ENCODE data around the gene DHRS13. TPM values are rescaled to one million over a fixed set of nuclear protein-coding genes. Genes with fewer than 3 reads are reported as not detected.
"Not testable (repeated sequence)": the region's sequence is repeated elsewhere in the genome, so short reads cannot be mapped to it uniquely, and the experiment has no call there.

The DHRS13 gene
- total RNA-seq, 1 donor from 2014 or later = 27.3 TPM

DNA sequence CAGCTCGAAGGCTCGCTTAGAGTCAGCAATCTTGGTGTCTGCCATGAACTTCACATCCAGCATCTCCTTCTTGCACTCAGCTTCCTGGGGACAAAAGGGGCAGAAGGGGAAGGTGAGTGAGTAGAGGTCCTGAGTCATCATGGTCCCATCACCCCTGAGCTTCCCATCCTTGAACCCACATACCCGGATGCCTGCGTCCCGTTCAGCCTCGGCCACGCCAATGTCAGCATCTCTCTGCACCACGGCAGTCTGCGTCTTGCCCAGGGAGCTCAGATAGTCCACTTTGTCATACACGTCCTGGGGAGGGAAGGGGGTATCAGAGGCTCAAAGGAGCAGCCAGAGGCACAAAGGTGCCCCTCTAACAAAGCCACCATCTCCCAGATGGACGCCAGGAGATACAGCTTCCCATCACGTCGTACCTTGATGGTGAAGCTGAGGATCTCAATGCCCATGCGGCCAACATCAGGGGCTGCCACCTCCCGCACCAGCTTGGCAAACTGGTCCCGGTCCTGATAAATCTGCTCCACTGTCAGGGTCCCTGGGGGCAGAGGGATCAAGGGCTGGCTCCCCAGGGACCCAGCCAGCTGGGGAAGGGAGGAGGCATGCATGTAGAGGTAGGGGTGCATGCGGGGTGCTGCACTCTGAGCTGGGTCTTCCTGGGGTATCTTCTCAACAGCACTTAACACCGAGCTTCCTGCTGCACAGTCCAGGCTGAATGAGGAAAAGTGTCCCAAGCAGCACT lies 20.6 kb downstream of the DHRS13 start:
- no peak for DNase-seq (ENCODE audit: low spot score)

DNA sequence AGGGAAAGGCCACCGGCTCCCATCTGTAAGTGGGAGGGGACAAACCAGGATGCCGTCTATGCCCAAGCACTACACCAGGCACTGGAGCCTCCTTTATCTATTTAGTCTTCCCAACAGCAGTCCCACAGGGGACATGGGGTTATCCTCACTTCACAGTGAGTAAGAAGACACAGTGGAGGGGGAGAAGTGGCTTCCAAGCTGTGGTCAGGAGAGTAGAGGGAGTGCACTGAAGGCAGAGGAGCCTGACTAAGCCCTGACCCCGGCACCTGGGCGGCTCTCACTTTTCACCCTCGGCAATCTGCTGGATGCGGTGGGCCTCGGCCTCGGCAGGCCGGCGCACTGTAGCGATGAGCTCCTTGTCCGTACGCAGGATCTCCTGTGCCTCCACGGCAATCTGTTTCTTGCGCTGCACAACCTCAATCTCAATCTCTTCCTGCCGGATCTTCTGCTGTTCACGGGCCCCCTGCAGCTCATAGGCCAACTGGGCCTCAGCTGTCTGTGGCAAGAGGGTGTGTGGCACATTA lies 21.3 kb downstream of the DHRS13 start:
- no peak for DNase-seq (ENCODE audit: low spot score)

DNA sequence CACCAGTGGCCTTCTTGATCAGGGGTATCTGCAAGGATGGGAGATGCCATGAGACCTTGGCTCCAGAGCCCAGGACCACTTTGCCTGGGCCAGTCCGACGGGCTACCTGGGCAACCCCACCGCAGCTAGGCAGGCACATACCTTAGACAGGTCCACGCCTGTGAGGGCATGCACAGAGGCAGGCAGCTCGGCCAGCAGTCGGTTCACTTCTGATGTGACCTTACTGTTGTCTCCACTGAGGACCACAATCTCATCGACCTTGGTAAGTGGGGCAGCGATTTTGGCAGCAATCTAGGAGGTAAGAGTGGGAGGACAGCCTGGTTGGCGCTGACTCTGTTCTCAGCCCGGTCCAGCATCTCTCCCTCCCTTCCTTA lies 22.3 kb downstream of the DHRS13 start:
- DNase-seq (ENCODE audit: low spot score) = no peak

DNA sequence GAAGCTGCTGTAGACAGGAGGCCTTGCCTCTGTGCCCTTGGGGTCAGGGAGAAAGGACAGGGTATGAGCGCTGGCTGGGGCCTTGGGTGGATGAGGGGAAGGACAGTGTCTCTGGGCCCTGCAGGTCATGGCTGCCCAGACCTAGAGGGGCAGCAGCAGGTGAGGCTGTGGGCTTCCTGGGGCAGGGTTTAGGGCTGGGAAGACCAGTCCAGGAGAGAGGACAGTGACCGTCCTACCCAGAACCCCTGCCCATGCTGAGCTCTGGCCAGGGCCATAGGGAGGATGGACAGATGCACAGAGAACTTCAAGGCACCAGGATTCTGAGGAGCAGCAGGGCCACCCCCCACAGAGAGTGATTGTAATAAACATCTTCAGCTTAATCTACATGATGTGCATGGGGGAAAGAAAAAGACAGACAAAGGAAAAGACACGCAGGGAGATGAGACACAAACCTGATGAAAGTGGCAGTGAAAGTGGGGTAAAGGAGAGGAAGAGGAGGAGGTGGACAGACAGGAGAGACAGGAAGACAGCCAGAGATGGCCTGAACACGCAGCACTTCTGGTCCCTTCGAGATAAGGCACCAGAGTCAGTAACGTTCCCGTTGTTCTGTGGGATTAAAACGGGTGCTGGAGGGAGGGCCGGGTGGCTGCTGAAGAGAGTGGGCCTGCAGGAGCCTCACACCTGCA lies 22.9 kb downstream of the DHRS13 start:
- no peak for DNase-seq (ENCODE audit: low spot score)

DNA sequence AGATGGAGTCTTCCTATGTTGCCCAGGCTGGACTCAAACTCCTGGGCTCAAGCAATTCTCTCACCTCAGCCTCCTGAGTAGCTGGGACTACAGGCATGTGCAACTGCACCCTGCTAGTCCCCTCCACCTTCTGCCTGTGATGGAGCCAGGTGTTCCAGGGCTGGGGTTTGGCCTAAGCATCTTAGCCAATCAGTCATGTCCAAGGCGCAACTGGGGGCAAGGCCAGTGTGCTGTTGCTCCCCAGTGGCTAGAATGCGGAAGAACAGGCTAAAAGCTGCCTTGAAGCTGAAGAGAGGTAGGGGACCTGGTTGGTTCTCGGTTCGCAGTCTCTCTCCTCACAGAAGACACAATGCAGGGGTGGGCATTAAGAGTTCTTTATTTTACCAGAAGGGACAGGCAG lies 23.9 kb downstream of the DHRS13 start:
- DNase-seq (ENCODE audit: low spot score) = no peak

DNA sequence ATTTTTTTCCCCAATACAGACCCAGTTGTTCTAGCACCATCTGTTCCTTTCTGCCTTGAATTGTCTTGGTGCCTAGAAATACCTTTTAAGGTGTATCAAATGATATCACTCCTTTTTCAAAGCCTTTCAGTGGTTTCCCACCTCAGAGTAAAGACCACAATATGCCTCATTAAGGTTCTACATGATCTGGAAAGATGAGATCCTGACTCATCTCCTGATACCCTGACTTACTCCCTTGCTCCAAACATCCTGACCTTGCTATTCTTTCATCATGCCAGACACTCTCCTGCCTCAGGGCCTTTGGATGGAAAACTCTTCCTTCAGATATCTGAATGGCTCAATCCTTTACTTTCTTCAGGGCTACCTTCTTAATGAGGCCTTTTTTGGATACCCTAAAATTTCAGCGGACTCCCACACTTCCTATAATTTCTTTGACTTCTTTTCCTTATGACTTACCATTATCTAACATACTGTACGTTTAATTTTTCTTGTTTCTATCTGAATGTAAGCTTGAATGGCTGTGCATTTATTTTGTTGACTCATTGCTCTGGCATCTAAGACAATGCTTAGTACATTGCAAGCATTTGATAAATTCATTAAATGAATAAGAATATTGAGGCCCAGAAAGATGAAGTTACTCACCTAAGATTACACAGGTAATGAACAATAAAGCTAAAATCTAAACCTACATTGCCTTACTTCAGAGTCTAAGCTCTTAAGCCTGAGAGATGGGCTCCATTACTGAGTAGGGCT lies 24.5 kb downstream of the DHRS13 start:
- no peak for DNase-seq (ENCODE audit: low spot score)

DNA sequence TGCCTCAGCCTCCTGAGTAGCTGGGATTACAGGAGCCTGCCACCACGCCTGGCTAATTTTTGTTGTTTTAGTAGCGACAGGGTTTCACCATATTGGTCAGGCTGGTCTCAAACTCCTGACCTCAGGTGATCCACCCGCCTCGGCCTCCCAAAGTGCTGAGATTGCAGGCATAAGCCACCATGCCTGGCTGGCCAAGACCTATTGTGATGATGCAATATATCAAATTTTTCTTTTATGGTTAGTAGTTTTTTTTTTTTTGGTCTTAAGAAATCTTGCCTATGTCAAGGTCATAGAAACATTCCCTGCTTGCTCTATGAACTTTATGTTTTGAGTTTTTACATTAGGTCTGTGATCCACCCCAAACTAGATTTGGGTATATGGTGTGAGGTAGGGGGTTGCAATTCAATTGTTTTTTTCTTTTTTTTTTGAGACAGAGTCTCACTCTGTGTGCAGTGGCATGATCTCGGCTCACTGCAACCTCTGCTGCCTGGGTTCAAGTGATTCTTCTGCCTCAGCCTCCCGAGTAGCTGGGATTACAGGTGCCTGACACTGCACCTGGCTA lies 25.6 kb downstream of the DHRS13 start:
- DNase-seq (ENCODE audit: low spot score) = not testable (repeated sequence)

DNA sequence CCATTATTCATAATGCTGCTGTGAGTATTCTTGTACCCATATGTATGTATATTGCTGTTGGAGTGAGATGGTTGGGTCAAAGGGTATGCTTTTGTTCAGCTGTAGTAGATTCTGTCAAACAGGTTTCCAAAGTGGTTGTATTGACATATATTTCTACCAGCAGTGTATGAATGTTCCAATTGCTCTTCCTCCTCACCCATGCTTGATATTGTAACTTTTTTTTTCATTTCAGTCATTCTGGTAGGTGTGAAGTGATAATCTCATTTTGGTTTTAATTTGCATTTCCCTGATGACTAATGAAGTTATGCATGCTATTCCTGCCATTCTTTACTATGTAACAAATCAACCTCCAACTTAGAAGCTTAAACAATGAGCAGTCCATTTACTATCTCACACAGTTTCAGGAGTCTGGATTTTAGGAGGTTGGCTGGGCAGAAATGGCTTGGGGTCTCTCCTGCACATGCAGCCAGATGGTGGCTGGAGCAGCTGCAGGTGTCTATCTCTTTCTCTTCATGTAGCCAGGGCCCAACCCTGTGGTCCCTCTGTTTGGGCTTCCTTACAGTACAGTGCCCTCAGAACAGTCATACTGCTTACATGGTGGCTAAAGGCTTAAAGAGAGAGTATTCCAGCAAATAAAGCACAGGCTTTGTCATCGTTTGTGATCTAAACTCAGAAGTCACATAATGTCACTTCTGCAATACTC lies 26.9 kb downstream of the DHRS13 start:
- DNase-seq (ENCODE audit: low spot score) = no peak

DNA sequence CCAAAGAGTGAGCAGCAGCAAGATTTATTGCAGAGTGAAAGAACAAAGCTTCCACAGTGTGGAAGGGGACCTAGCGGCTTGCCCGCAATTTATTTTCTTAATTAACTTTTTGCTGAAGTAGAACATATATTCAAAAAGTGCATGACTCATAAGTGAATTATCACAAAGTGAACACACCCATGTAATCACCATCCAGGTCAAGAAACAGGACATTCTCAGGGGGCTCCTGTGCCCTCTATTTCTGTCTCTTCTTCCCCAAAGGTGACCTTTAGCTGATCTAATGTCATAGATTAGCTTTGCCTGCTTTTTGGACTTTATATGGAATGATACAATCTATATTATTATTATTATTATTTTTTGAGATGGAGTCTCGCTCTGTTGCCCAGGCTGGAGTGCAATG lies 28.1 kb downstream of the DHRS13 start:
- no peak for DNase-seq (ENCODE audit: low spot score)

DNA sequence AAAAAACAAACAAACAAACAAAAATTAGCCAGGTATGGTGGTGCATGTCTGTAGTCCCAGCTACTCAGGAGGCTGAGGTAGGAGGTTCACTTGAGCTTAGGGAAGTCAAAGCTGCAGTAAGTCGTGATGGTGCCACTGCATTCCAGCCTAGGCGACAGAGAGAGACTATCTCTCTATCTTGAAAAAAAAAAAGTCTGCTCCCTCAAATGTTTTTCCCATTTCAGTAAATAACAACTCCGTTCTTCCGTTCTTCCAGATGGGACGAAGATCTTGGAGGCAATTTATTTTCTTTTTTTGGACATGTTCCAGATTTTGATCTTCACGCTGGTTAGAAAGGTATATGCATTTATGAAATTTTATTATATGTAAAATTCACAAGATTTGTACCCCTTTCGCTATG lies 29.0 kb downstream of the DHRS13 start:
- DNase-seq (ENCODE audit: low spot score) = no peak

DNA sequence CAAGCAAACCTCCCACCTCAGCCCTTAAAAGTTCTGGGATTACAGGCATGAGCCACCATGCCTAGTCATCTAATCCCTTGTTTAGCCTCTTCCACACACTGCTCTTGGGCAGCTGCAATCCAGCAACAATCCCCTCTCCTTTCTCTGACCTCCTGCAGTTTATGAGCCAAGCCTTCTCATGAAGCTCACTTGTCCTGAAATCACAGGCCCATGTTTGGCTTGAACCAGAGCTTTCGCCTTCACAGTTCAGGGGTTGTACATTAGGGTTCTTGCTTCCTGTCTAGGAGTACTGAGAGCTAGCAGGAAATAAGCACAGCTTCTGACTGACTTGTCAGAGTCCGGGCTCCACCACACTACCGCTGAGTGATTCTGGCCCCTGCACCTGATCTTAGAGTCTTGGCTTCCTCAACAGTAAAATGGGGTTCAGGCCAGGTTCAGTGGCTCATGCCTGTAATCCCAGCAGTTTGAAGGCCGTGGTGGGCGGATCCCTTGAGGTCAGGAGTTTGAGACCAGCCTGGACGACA lies 31.8 kb downstream of the DHRS13 start:
- DNase-seq (ENCODE audit: low spot score) = no peak

DNA sequence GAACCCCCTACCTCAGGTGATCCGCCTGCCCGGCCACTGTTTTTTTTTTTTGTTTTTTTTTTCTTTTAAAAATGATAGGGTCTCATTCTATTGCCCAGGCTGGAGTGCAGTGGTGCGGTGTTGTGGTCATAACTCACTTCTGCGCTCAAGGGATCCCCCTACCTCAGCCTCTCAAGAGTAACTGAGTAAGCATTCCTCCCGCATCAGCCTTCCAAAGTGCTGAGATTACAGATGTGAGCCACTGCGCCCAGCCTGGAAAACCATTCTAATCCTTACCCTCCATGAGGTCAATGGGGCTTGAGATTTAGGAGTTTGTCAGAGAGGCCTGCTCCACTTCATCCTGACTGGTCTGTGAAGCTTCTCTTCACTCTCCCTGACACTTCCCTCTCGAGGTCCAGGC lies 35.6 kb downstream of the DHRS13 start:
- DNase-seq (ENCODE audit: low spot score) = no peak

DNA sequence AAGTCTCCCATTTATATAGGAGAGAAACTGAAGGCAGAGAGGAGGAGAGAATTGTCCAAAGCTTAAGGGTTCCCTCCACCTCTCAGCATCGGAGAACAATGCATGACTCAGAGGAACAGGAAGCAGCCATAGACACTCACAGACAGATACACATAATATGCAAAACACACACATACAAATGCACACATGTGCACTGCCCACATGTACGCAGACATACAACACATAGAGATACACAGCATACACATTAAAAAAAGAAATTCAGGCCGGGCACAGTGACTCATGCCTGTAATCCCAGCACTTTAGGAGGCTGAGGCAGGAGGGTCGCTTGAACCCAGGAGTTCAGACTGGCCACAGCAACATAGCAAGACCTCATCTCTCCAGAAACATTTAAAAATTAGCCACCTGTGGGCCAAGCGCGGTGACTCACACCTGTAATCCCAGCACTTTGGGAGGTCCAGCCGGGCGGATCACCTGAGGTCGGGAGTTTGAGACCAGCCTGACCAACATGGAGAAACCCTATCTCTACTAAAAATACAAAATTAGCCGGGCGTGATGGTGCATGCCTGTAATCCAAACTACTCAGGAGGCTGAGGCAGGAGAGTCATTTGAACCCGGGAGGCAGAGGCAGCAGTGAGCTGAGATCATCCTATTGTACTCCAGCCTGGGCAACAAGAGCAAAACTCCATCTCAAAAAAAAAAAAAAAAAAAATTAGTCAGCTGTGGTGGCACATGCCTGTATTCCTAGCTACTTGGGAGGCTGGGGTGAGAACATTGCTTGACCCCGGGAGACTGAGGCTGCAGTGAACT lies 36.7 kb downstream of the DHRS13 start:
- DNase-seq (ENCODE audit: low spot score) = no peak

DNA sequence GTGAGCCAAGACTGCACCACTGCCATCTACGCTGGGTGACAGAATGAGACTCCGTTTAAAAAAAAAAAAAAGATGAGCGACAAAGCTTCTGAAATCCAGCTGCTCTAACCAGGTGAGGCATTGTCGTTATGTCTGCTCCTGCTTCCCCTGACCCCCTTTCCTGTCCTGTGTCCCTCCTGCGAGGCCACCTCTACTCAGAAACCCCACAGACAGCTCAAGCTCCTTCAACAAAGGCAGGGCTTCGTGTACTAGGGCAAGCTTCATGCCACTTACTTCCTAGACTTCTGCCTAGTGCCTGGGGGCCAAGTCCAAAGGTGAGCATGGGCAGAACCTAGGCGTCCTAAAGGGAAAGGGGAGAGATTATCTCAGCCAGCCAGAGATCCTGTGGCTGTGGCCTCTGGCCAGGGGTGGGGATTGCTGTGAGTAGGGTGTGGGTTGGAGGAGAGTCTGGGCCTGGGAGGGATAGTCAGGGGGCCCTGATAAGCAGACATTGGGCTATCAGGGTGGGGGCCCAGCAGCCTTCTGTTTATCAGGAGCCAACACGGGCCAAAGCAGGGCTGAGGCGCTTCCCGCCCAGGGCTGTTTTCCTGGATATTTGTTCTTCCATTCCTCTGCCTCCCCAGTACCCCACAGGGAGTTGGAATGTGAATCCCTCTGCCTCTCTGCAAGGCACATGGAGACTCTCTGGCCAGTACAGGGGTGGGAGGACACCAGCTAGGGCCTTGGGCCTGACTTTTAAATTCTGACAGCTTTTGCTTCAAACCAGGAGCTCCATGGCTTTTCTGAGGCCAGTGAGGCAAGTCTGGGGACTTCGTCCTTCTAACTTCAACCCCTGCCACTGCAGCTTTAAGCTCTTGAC lies 37.7 kb downstream of the DHRS13 start:
- DNase-seq (ENCODE audit: low spot score) = no peak

DNA sequence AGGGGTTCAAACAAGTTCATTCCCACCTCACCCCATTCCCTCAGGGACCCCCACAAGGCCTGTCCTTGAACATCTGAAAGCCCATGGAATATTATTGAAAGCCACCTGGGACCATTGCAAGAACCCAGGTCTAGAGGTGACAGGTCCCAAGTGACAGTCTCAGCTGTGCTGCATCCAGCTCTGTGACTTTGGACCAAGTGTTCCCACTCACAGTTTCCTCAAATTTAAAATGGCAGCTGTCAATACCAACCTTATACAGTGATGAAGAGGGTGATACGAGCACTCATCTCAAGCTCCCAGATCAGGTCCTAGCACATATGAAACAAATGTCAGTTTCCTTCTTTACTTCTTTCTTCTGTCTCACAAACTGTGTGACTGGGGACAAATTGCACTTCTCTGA lies 38.9 kb downstream of the DHRS13 start:
- DNase-seq (ENCODE audit: low spot score) = no peak

DNA sequence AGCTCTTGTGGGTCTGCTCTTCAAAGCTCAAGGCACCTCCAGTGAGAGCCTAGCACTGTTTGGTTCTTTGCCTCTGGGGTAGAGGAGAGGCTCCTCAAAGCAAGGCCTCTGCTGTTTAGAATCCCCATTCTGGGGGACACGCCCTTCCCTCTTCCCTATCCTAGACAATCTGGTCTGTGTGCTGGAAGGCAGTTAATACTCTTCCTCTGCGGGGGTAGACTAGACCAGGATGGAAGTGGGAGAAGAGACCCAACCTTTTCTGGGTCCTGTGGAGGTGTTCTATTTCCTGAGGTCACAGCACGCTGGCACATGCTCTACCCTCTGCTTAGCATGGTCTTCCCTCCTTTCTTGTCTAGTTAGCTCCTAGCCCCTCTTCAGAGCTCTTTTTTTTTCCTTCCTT lies 40.3 kb downstream of the DHRS13 start:
- no peak for DNase-seq (ENCODE audit: low spot score)

DNA sequence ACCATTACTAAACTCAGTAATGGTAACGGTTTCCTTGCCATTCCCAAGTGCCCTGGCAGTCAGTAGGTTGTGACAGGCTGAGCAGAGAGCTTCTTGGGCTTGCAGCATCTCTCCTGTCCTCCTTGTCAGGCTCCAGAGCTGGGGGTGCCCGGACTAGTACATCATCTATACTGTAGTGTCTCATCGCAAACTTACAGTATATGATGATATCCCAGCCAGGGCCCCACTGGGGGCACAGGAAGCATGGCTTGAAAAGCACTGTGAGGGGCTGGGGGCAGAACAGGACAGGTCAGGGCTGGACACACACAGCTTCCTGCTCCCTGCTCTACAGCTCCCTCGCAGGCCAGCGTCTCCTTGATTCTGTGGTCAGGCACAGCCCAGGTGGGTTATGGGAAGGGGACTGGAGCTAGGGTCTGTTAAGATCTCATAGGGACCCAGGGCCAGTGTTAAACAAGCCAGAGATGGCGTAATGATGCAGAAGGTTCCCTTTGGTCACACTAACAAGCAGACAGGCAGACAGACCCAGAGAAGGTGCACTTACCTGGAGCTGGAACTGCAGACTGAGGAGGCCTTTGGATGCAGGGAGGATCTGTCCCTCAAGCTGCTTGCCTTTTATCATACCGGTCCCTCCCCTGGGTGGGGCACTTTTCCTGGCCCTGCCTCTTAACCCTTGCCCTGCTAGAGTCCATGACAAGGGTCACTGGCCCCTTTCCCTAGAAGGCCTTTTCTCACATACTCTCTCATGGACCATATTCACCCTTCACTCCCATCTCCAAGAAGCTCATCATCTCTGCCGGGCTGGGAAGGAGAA lies 41.3 kb downstream of the DHRS13 start:
- DNase-seq (ENCODE audit: low spot score) = no peak

DNA sequence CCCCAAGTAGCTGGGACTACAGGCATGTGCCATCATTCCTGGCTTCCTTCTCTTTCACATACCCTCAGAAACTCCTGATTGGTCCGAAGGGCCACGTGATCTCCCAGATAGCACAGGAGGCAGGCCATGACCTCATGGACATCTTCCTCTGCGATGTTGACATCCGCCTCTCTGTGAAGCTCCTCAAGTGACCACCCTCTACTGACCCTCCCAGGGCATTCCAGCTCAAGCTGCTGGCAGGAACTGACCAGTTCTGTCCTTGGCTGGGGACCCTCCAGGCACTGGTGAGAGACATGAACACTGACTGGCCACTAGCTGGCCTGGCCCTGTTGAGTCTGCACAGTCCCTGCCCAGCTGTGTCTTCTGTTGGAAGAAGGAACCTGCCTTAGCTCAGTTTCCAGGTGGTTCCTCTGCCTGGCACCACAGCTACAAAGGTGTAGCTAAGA lies 42.5 kb downstream of the DHRS13 start:
- DNase-seq (ENCODE audit: low spot score) = no peak
